ENCODE measurements around the gene TNFSF12.

DNA sequence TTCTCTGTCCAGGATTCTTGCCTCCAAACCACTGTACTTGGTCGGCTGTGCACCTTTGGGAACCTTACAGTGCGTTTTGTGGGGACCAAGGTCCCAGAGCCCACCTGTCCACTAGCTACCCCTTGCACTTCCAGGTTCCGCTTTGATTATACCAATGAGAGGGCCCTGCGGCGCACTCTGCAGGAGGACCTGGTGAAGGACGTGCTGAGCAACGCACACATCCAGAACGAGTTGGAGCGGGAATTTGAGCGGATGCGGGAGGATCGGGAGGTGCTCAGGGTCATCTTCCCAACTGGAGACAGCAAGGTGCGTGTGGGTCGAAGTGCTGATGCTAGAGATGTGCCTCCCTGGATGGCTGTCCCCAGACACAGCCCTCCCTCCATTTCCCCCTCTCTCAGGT, 45.9 kb upstream of the TNFSF12 start:
- TF ChIP-seq, protein P1, sequence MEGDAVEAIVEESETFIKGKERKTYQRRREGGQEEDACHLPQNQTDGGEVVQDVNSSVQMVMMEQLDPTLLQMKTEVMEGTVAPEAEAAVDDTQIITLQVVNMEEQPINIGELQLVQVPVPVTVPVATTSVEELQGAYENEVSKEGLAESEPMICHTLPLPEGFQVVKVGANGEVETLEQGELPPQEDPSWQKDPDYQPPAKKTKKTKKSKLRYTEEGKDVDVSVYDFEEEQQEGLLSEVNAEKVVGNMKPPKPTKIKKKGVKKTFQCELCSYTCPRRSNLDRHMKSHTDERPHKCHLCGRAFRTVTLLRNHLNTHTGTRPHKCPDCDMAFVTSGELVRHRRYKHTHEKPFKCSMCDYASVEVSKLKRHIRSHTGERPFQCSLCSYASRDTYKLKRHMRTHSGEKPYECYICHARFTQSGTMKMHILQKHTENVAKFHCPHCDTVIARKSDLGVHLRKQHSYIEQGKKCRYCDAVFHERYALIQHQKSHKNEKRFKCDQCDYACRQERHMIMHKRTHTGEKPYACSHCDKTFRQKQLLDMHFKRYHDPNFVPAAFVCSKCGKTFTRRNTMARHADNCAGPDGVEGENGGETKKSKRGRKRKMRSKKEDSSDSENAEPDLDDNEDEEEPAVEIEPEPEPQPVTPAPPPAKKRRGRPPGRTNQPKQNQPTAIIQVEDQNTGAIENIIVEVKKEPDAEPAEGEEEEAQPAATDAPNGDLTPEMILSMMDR (IDR thresholded peaks at IDR 0.05; ENCODE audit: low read length) = peak; percentile 35; the same call in 1 of the 2 replicates
- no peak for TF ChIP-seq EZH2 (IDR thresholded peaks at IDR 0.05; ENCODE audit: borderline replicate concordance, low read length)

All from OCI-LY1 (cell line).